Stimulated activated naive CD4-positive, alpha-beta T cell (primary cell): Measurements from ENCODE around the gene HDDC2.

Source experiments
- DNase-seq, 6 experiments: peaks; one replicate each; lab custom pipeline; 2025; lab: John Stamatoyannopoulos, UW

HDDC2 gene

GRCh38 chr6:125301435-125302391, at the start of gene HDDC2:
TSS of gene HDDC2 (minus strand) at chr6:125301967. CDS start at chr6:125301932, 35 bp downstream.
- peak; percentile 19 to 41 (median 30) for DNase-seq

- no peak for DNase-seq
Observed at GRCh38 chr6:125346926-125347563, 45.3 kb upstream of the HDDC2 start.

- no peak for DNase-seq
Observed at GRCh38 chr6:125346201-125346925, 44.6 kb upstream of the HDDC2 start.

- DNase-seq, result no peak
Observed at GRCh38 chr6:125341460-125341859, 39.7 kb upstream of the HDDC2 start.

GRCh38 chr6:125340991-125341390, 39.2 kb upstream of the HDDC2 start:
- no peak for DNase-seq

GRCh38 chr6:125340175-125340835, 38.5 kb upstream of the HDDC2 start:
- DNase-seq, result no peak

- no peak for DNase-seq
Observed at GRCh38 chr6:125339653-125340052, 37.9 kb upstream of the HDDC2 start.

- no peak for DNase-seq
Observed at GRCh38 chr6:125338381-125338780, 36.6 kb upstream of the HDDC2 start.

GRCh38 chr6:125337706-125338105, 35.9 kb upstream of the HDDC2 start:
- DNase-seq, result no peak

GRCh38 chr6:125332664-125333063, 30.9 kb upstream of the HDDC2 start:
- no peak for DNase-seq

- DNase-seq, result no peak
Observed at GRCh38 chr6:125325586-125325985, 23.8 kb upstream of the HDDC2 start.

GRCh38 chr6:125323376-125323775, 21.6 kb upstream of the HDDC2 start:
- DNase-seq, result no peak

- DNase-seq, result no peak
Observed at GRCh38 chr6:125316621-125317020, 14.9 kb upstream of the HDDC2 start.

- no peak for DNase-seq
Observed at GRCh38 chr6:125315548-125315947, 13.8 kb upstream of the HDDC2 start.

GRCh38 chr6:125314009-125314581, 12.3 kb upstream of the HDDC2 start:
- DNase-seq, result peak in 1 of 6 experiments; percentile 5

GRCh38 chr6:125312950-125313349, 11.2 kb upstream of the HDDC2 start:
- DNase-seq, result no peak

- no peak for DNase-seq
Observed at GRCh38 chr6:125312478-125312877, 10.7 kb upstream of the HDDC2 start.

GRCh38 chr6:125310994-125311649, 9.4 kb upstream of the HDDC2 start:
- peak in 3 of 6 experiments; percentile 39 to 49 (median 43) for DNase-seq

- DNase-seq, result no peak
Observed at GRCh38 chr6:125307964-125308615, 6.3 kb upstream of the HDDC2 start.

- DNase-seq, result no peak
Observed at GRCh38 chr6:125307150-125307838, 5.5 kb upstream of the HDDC2 start.
